Measurements from ENCODE around the gene KCNG1.

DNA sequence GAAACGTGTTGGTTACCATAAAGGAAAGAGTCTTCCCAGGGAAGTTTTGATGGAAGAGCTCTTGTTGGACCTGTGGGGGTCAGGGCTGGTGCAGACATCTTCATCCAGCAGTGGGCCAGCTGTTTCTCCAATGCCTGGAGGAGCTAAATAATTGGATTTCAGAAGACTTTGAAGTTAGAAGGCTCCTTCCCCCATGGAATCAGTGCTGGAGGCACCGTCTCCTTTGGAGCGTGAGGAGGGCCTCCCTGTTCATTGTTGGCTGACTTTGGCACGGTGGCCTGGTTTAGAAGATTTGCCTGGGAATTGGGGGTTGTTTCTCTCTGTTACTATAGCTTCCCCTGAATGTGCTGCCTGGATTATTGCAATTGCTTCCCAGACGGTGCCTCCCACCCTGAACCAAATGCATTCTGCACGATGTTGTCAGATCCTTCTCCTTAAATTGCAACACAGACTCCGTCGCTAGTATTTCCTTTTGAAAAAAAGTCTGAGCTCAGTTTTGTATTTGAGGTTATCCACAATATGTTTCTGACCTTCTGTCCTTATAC lies 27.7 kb upstream of the KCNG1 start:
- TF ChIP-seq, protein P1, sequence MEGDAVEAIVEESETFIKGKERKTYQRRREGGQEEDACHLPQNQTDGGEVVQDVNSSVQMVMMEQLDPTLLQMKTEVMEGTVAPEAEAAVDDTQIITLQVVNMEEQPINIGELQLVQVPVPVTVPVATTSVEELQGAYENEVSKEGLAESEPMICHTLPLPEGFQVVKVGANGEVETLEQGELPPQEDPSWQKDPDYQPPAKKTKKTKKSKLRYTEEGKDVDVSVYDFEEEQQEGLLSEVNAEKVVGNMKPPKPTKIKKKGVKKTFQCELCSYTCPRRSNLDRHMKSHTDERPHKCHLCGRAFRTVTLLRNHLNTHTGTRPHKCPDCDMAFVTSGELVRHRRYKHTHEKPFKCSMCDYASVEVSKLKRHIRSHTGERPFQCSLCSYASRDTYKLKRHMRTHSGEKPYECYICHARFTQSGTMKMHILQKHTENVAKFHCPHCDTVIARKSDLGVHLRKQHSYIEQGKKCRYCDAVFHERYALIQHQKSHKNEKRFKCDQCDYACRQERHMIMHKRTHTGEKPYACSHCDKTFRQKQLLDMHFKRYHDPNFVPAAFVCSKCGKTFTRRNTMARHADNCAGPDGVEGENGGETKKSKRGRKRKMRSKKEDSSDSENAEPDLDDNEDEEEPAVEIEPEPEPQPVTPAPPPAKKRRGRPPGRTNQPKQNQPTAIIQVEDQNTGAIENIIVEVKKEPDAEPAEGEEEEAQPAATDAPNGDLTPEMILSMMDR (IDR thresholded peaks at IDR 0.05; ENCODE audit: low read length), result no peak
- no peak for TF ChIP-seq EZH2 (IDR thresholded peaks at IDR 0.05; ENCODE audit: borderline replicate concordance, low read length)
